ENCODE data around the gene METTL23.
"Not testable (repeated sequence)": the region's sequence is repeated elsewhere in the genome, so short reads cannot be mapped to it uniquely, and the experiment has no call there.

Gene METTL23

DNA sequence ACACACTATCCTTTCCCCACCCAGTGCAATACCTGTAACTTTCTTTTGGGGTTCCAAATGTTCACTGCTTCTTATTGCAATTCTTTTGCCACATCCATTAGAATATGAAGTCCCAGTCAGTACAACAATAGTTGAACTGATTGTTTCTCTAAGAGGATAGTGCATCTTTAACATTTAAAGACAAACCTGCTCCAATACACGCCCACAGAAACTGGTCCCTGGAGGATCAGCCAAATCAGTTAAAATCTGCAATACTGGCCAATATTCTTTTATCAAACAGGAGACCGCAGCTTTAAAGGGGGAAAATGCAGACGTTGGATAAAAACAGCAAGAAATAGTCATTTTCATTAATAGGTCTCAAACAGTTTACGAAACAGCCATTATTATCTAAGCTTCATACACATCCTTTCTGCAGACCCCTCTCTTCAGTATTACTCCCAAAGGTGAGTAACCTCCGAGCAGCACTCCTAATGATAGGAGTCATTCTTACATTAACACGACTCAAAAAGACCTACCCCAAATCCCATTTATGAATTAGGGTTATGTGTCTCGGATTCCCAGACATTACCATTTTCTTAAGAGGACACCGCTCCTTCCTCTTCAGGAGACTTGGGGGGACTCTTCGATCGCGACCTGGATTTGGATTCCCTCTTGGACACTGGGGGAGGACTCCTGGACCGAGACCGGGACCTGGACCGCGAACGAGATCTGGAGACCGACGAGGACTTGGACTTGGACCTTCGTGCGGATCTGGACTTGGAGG lies 9.1 kb downstream of the METTL23 start:
- DNase-seq = no peak

DNA sequence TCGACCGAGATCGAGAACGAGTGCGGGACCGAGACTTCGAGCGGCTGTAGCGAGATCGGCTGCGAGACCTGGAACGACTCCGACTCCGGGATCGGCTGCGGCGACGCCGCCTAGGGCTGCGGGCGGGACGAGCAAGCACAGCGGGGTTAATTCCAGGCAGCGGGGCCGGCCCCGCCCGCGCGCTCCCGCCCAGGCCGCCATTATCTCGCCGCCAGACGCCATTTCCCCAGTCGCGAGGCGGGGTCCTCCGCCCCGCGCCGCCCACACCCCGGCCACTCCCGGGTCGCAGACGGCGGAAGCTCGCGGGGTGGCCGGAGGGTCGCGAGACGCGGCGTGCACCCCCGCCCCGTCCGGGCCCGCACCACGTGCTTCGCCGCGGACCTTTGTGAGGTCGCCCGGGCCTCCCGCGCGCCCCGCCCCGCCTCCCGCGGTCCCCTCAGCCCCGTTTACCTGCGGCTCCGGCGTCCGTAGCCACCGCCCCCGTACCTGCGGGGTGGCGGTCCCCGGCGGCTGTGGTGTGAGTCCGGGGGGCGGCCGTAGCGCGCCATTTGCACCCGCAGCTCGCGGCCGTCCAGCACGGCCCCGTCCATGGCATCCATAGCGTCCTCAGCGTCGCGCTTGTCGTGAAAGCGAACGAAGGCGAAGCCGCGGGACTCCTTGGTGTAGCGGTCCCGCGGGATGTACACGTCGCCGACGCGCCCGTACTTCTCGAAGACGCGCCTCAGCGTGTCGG lies 9.9 kb downstream of the METTL23 start:
- DNase-seq = peak; percentile 86

DNA sequence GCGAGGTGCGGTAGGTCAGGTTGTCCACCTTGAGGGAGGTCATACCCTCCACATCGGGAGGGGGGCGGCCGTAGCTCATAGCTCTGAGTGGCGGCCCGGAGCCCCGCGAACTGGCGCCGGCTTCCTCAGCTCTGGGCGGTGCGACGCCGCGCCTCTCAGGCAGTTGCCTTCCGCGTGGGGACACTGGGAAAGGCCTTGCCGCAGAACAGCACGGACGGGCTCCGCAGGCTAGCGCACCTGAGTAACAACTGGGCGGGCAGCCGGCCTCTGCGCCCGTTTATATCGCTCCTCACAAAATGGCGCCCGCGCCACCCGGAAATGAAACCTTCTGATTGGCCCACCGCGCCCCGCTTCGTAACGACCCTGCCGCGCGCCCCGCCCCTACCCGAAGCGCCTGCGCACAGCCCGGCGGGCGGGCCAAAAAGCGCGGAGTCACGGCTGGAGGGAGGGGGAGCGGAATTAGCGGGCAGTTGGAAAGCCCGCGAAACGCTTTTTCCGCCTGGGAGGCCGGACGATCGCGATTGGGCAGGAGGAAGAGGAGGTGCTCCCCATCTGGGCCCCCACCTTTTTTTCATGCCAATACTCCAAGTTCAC lies 10.5 kb downstream of the METTL23 start, which contains the start of gene SRSF2:
SRSF2 (minus strand) TSS at position 250 of the 594 bp plus-strand sequence; CDS start at position 79, 171 bp downstream.
- DNase-seq = peak; percentile 99

DNA sequence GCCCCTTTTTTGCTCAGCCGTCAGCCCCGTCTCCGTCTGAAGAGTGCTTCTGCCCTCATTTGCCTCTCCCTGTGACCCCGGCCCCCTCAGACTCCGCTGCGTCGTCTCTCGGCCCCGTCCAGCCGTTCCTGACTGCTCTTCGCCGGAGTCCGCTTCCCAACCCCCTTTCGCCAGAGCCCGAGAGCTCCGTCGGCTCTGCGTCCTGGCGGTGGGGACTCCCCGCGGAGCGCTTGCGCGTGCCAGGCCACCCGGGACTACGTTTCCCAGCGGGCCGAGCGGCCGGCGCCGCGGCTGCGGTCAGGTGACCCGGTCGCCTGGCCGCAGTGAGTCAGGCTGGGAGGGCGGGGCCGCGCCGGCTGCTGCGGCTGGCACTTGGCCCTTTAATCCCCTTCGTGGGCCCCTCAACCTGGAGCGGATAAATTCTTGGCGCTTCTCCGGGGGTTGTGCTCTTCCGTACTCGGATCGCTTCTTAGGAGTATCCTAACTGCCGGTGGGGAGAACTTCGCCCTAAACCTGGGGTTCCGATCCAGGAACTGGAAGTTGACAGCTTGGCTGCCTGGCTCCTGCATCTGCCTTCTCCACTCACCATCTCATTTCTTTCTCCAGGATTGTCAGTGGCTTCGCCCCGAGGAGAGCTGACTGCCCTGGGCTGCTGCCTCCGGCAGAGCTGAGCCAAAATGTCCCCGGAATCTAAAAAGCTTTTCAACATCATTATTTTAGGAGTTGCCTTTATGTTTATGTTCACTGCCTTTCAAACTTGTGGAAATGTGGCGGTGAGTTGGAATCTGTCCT lies 11.2 kb downstream of the METTL23 start, which contains the start of gene MFSD11:
MFSD11 (plus strand) TSS at position 444 of the 792 bp plus-strand sequence; CDS start at position 678, 234 bp downstream.
- peak; percentile 98 for DNase-seq

DNA sequence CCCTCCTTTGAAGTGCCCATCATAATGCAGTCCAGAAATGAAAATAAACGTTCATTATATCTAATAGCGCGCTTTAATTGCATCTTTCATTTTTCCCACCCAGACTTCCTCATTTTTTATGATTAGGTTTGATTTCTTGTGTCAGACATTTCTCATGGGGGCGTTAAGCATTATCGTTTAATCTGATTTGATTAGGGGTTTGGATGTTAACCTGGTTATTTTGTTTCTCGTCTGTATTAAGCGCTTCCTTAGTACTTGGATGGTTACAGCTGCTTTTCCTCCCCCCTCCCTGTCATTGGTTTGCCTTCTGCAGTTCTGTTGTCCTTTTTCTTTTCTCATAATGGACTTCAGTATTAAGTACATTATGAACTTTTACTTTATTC lies 11.8 kb downstream of the METTL23 start:
- no peak for DNase-seq

DNA sequence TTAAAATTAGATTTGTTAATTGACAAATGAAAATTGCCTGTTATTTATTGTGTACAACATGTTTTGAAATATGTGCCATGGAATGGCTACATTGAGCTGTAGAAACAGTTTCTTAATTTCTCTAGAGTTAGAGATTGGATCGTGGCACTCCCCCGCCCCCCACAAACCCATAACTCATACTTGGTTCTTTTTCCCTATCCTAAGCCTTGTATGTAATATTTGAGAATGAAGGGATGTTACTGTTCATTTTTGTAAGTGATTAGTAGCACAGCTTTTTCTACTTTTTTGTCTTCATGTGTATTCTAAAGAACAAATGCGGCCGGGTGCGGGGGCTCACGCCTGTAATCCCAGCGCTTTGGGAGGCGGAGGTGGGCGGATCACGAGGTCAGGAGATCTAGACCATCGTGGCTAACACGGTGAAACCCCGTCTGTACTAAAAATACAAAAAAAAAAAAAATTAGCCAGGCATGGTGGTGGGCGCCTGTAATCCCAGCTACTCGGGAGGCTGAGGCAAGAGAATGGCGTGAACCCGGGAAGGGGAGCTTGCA lies 13.0 kb downstream of the METTL23 start:
- not testable (repeated sequence) for DNase-seq

DNA sequence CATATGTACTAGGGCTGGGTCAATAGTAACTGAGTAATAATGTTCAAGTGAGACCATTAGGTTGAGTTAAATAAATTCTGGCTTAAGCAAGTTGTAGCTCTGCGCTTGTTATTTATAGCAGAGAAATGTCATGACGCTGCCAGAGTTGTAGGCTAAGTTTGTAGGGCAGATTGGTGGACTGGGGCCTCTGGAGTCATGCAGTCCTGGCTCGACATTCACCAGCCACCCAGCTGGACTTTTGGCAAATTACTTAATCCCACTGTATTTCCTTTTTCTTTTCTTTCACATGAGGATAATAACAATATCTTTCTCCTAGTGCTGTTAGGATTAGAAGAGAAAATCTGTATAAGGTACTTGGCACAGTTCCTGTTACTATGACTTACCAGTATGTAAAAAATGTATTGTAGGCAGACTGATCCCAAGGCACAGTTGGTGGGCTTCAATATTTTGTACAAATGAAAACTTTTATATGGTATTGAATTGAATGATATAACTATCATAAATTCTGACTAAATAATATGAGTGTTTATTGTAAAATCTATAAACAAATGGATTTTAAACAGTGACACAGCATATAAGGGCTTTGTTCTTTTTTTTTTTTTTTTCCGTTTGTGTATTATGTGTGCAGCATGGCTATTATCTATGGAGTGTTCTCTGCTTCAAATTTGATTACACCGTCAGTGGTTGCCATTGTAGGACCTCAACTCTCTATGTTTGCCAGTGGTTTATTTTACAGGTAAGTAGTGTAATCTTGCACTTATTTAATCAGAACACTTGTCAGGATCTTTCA lies 13.9 kb downstream of the METTL23 start:
- DNase-seq = no peak

DNA sequence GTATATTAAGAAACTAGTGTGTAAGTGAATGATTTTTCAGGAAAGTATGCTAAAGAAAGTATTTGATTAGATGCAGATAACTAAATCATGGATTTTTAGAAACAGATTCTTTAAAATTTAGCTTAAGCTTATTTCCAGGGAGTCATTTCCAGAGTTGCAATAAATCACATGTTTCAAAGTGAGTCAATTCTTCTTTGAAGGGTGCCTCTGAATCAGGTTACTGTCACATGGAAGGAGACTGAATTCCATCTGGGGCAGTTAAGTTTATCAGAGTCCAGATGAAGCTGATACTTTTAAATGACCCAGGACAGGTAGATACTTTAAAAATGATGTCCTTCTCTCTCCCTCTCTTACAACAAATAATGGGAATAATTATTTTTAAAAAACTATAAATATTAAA lies 16.3 kb downstream of the METTL23 start:
- DNase-seq = no peak

DNA sequence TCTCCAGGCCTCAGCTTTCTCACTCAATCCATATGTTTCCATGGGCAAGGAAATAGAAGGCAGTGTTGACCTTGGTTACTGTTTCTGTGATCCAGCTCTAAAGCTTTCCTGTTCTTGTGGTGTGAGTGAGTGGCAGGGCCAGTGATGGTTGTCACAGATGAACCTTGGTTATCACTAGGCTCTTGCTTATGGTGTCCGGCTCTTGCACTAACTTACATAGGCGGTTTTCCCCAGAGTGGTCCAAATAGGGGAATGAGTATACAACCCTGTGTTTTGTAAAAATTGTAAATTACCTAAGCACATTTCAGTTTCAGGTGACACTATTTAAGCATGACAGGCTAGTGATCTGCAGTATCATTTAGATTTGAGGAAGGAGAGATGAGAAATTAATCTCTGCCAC lies 18.1 kb downstream of the METTL23 start:
- DNase-seq = no peak

DNA sequence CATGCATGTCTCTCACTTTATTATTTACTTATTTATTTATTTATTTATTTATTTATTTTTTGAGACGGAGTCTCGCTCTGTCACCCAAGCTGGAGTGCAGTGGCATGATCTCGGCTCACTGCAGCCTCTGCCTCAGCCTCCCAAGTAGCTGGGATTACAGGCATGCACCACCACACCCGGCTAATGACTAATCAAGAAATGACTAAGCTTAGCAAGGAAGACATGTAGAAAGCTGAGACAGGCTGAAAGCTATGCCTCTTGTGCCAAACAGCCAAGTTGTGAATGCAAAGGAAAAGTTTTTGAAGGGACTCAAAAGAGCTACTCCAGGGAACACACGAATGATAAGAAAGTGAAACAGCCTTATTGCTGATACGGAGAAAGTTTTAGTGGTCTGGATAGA lies 19.1 kb downstream of the METTL23 start:
- DNase-seq = not testable (repeated sequence)

DNA sequence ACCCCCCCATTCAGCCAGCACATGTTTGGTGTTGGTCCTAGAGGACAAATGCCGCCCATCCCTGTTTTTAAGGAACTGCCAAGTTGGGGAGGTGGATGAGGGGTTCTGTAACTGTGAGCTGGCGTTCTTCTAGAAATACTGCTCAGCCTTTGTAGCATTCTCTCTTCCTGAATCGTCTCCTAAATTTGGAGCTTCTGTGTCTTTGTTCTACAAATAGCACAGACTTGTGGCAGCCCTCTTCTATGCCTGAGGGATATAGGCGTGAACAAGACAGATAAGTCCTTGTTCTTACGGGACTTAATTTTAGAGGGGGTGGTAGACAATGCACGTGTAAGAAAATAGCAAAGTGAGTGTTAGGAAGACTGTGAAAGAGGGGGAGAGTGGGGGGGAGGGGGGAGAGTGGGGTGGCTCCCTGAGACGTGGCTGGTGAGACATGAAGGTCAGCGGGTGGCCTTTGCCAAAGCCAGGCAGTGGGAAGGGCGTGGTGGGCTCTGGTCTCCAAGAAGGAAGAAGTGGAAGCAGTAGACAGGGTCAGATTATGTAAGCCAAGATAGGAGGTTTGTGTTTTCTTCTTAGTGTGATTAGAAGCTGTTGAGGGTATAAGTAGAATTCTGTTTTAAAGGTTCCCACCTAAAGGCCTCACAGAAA lies 21.2 kb downstream of the METTL23 start:
- no peak for DNase-seq

DNA sequence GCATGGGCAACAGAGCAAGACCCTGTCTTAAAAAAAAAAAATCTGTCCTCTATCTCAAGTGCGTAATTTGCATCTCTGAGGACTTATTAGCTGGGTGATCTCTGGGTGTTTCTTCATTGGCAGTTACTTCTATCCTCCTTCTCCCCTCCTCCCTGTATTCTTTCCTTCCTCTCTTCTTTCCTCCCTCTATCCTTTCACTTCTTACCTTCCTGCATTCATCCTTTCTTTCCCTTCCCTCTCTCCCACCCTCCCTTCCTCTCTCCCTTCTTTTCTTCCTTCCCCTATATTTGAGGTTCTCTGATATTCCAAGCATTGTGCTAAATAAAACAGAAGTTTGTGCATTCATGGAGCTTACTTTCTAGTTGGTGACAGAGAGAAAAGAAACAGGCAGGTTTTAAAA lies 22.0 kb downstream of the METTL23 start:
- DNase-seq = no peak

DNA sequence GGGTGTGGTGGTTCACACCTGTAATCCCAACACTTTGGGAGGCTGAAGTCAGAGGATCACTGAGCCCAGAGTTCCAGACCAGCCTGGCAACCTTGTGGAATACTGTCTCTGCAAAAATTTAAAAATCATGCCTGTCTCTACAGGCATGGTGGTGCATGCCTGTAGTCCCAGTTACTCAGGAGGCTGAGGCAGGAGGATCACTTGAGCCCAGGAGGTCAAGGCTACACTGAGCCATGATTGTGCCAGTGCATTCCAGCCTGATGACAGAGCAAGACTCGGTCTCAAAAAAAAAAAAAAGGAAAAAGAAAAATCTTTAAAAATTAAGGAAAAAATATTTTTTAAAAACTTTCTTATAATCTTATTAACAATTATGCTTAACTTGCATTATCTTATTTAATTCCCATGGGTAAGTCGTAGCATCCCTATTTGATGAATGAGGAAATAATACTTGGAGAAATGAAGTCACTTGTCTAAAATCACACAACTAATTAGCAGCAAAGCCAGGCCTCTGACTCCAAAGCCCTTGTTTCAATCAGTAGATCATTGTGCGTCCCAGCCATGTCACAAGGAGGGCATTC lies 24.9 kb downstream of the METTL23 start:
- no peak for DNase-seq

DNA sequence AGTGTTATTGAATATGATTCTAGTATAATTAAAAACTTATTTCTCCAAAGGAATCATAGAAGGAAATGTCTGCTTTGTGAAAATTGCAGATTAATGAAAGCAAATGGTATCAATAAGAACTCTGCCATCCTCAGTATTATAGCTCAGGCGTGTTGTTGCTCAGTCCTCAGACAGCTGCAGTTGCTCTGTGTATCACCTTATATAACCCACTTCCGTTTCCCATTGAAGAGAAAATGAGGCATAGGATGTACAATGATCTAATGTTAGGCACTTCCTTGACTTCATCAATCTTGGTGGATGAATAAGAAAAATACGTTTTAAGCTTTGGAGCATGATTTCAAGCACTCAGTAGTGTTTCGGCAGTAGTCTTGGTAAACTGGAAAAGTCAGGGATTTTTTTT lies 25.4 kb downstream of the METTL23 start:
- DNase-seq = no peak

DNA sequence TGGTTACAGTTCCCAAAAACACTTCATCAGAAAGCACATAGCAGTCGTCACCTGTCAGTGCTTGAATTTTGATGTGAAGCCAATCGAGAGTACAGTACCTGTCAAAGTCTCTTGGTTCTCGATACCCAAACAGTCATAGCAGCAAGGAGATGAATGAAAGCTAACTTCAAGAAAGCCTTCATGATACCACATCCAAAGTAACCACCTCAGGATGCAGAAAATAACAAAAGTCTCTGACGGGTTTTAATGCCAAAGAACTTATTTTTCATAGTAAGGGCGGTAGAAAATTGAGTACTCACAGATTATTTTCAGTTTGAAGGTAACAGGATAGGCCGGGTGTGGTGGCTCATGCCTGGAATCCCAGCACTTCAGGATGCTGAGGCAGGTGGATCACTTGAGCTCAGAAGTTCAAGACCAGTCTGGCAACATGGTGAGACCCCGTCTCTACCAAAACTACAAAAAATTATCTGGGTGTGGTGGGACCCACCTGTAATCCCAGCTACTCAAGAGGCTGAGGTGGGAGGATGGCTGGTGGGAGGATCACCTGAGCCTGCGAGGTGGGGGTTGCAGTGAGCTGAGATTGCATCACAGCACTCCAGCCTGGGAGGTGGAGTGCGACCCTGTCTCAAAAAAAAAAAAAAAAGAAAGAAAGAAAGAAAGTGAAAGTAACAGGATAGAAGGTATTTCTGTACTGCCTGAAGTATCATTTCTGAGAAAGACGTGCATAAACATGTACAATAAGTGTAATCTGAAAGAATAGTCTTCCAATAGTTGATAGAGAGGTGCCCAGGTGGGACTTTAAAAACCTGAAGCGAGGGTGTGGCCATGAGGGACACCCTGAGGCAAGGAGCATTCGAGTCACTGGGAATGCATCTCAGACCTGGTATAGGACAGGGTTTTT lies 26.7 kb downstream of the METTL23 start:
- peak; percentile 66 for DNase-seq

DNA sequence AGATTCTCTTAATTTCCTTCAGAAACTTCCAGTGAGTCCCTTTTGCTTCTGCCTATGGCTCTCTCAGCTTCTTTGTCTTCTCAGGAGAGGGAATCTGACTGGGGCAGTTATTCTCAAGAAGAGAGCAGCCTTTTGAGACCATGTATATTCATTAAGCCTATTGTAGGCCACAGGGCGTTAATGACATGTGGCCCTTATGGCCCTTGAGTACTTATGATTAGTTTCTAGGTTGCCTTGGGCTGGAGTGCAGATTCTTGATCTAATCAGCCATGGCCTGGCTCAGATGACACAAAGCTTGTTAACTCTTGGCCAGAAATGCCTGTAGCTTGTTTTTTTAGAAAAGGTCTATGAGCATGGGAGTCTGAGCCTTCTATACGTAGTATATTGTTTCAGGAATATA lies 28.6 kb downstream of the METTL23 start:
- no peak for DNase-seq

DNA sequence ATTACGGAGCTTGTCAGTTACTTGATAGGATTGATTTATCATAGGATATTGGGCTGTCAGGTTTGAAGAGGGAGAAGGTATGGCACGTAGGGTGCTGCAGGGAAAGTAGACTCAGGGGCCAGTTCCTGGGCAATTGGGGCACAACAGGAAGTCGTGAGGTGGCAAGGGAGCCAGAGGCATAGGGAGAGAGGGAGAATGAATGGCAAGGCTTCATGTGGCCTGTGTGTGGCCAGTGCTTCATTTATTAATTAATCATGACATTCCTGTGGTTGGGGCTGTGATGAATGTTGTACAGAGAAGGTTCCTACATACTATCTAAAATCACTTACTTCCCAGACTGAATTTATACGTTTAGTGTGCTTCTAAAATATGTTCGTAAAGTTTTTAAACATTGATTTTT lies 30.6 kb downstream of the METTL23 start:
- DNase-seq = no peak

DNA sequence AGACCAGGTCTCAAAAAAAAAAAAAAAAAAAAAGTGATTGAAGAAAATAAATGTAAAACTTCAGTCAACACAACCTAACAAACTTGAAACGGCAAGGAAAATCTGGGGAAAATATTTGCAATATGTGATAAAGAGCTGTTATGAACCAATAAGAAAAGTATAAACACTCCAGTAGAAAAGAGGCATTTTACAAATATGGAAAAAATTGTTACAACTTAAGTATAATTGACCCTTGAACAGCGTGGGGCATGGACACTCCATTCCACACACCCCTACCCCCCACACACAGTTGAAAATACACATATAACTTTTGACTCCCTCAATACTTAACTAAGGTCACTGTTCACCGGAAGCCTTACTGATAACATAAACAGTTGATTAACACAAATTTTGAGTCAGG lies 31.9 kb downstream of the METTL23 start:
- no peak for DNase-seq

DNA sequence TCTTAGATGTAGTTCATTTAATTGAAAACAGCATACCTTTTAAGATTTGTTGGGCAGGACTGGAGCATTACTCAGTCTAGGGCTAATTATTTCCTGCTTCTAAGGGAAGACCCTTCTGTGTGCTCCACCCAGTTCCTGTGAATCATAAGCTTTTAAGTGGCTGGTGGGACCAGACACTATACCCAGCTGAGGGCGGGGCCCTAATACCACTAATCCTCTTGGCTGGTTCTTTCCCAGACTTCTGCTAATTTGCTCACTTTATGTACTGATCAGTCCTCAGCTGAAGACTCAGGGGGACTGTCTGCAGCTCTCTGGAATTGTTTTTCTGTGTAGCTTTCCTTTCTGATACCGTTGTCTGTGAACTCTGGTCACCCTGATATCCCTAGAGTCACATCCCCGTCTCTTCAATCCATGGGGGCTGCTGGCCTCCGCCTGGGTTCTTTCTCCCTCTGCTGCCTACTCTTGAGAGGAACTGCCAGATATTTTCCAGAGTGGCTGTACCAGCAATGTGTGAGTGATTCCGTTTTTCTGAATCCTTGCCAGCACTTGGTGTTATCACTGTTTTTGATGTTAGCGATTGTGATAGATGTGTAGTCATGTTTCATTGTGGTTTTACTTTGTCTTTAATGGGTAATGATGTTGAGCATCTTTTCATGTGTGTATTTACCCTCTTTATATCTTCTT lies 46.3 kb downstream of the METTL23 start:
- peak; percentile 66 for DNase-seq
